Measurements from ENCODE around the gene LDB2. TPM values are rescaled to one million over a fixed set of nuclear protein-coding genes. Genes with fewer than 3 reads are reported as not detected.

Gene LDB2
- total and polyA plus RNA-seq, 2 donors (not counting 1 experiment from before 2014, with no cell fraction given), result not detected

- ATAC-seq (ENCODE audit: low read depth), result no peak
Measured at GRCh38 chr4:16574981-16575380, 323.5 kb downstream of the LDB2 start.

GRCh38 chr4:16573739-16574138 is 324.7 kb downstream of the LDB2 start:
- Histone ChIP-seq H3K9ac (ENCODE audit: low read length) (no peak overlapping the region), H3K27ac (ENCODE audit: low read length in 2 of 2) (no peak overlapping the region), H3K4me1 (ENCODE audit: control insufficient read depth in 2 of 2, insufficient read depth in 2 of 2, low read length in 2 of 2) (no peaks in the 10 kb centered on the region), H2AFZ (ENCODE audit: insufficient read depth, low read depth, low read length, poor library complexity, severe bottlenecking) (no peak overlapping the region), H3K9me3 (ENCODE audit: control extremely low read depth in 1 of 3, control insufficient read depth in 2 of 3, insufficient read depth in 1 of 3, low read length in 2 of 3) (no peaks in the 10 kb centered on the region), H3K36me3 (replicated peaks in 1 of 2; ENCODE audit: control extremely low read depth in 1 of 2, control insufficient read depth in 1 of 2, extremely low read depth in 1 of 2, insufficient read depth in 2 of 2, low read length in 1 of 2) (no peaks in the 10 kb centered on the region), H3K4me3 (ENCODE audit: control extremely low read depth in 1 of 5, extremely low read depth in 1 of 5, insufficient read depth in 1 of 5, low read depth in 2 of 5, low read length in 4 of 5) (no peak overlapping the region), H3K79me2 (ENCODE audit: control insufficient read depth, insufficient read depth, low read length) (no peaks in the 10 kb centered on the region), H3K27me3 (replicated peaks in 1 of 4; ENCODE audit: control extremely low read depth in 1 of 4, control insufficient read depth in 3 of 4, insufficient read depth in 4 of 4, low read length in 3 of 4) (no peaks in the 10 kb centered on the region), H4K20me1 (ENCODE audit: control insufficient read depth, insufficient read depth, low read length, poor library complexity, severe bottlenecking) (no peaks in the 10 kb centered on the region), H3K4me2 (replicated peaks; ENCODE audit: low read depth, low read length, poor library complexity, severe bottlenecking) (no peak overlapping the region)
- intact Hi-C loops (cut with micrococcal nuclease), result no loop called here
- 53% methylated on average over 4 of the region's 5 CpGs for WGBS (ENCODE audit: insufficient coverage)
- POLR2A ChIA-PET, result no interaction called here
- Mint-ChIP-seq H3K27ac (no peak overlapping the region), H3K4me1 (no peaks in the 10 kb centered on the region), H3K9me3 (ENCODE audit: insufficient read depth) (no peaks in the 10 kb centered on the region), H3K4me3 (no peak overlapping the region), H3K27me3 (no peaks in the 10 kb centered on the region)
- no peak for DNase-seq
- no peak for TF ChIP-seq CTCF (IDR thresholded peaks at IDR 0.05)
- TF ChIP-seq EZH2 (IDR thresholded peaks at IDR 0.05; ENCODE audit: borderline replicate concordance, insufficient read depth, low read depth, low read length, poor library complexity, severe bottlenecking), result no peak
- CTCF ChIA-PET, result no interaction called here
- ATAC-seq (ENCODE audit: low read depth), result no peak

More at GRCh38 chr4:16574981-16575380, 323.5 kb downstream of the LDB2 start:
- CTCF ChIA-PET, result no interaction called here
- Histone ChIP-seq H3K27me3 (replicated peaks in 1 of 4; ENCODE audit: control extremely low read depth in 1 of 4, control insufficient read depth in 3 of 4, insufficient read depth in 4 of 4, low read length in 3 of 4) (no peaks in the 10 kb centered on the region), H3K4me1 (ENCODE audit: control insufficient read depth in 2 of 2, insufficient read depth in 2 of 2, low read length in 2 of 2) (no peaks in the 10 kb centered on the region), H3K4me3 (ENCODE audit: control extremely low read depth in 1 of 5, extremely low read depth in 1 of 5, insufficient read depth in 1 of 5, low read depth in 2 of 5, low read length in 4 of 5) (no peak overlapping the region), H3K4me2 (replicated peaks; ENCODE audit: low read depth, low read length, poor library complexity, severe bottlenecking) (no peak overlapping the region), H3K36me3 (replicated peaks in 1 of 2; ENCODE audit: control extremely low read depth in 1 of 2, control insufficient read depth in 1 of 2, extremely low read depth in 1 of 2, insufficient read depth in 2 of 2, low read length in 1 of 2) (no peaks in the 10 kb centered on the region), H3K9ac (ENCODE audit: low read length) (no peak overlapping the region), H3K79me2 (ENCODE audit: control insufficient read depth, insufficient read depth, low read length) (no peaks in the 10 kb centered on the region), H4K20me1 (ENCODE audit: control insufficient read depth, insufficient read depth, low read length, poor library complexity, severe bottlenecking) (no peaks in the 10 kb centered on the region), H3K27ac (ENCODE audit: low read length in 2 of 2) (no peak overlapping the region), H3K9me3 (ENCODE audit: control extremely low read depth in 1 of 3, control insufficient read depth in 2 of 3, insufficient read depth in 1 of 3, low read length in 2 of 3) (peaks cover 0 to 2% (median 0%) of the 10 kb centered on the region in 3 donors), H2AFZ (ENCODE audit: insufficient read depth, low read depth, low read length, poor library complexity, severe bottlenecking) (no peak overlapping the region)
- no peaks in the 10 kb centered on the region for H3K27me3 Mint-ChIP-seq
- H3K9me3 Mint-ChIP-seq (ENCODE audit: insufficient read depth), result no peaks in the 10 kb centered on the region
- H3K27ac Mint-ChIP-seq, result no peak overlapping the region
- no peaks in the 10 kb centered on the region for H3K4me1 Mint-ChIP-seq
- no peak overlapping the region for H3K4me3 Mint-ChIP-seq
- DNase-seq, result no peak
- intact Hi-C loops (cut with micrococcal nuclease), result no loop called here
- WGBS (ENCODE audit: insufficient coverage), result no CpG with 5 or more reads among the region's 2 CpGs
- TF ChIP-seq EZH2 (IDR thresholded peaks at IDR 0.05; ENCODE audit: borderline replicate concordance, insufficient read depth, low read depth, low read length, poor library complexity, severe bottlenecking), result no peak
- no peak for TF ChIP-seq CTCF (IDR thresholded peaks at IDR 0.05)
- POLR2A ChIA-PET, result no interaction called here
